ENCODE results near the gene OR2T4.

The OR2T4 gene

GRCh38 chr1:248402748-248403147, 41.3 kb downstream of the OR2T4 start, which contains the start of gene OR2T1:
TSS of gene OR2T1 (plus strand) at chr1:248403048. CDS start at chr1:248406148, 3,100 bp downstream.
- no peak within 1 kb of the TSS for H3K4me3 ChIP-seq (ENCODE audit: low read depth, low read length)
- TF ChIP-seq, protein P1, sequence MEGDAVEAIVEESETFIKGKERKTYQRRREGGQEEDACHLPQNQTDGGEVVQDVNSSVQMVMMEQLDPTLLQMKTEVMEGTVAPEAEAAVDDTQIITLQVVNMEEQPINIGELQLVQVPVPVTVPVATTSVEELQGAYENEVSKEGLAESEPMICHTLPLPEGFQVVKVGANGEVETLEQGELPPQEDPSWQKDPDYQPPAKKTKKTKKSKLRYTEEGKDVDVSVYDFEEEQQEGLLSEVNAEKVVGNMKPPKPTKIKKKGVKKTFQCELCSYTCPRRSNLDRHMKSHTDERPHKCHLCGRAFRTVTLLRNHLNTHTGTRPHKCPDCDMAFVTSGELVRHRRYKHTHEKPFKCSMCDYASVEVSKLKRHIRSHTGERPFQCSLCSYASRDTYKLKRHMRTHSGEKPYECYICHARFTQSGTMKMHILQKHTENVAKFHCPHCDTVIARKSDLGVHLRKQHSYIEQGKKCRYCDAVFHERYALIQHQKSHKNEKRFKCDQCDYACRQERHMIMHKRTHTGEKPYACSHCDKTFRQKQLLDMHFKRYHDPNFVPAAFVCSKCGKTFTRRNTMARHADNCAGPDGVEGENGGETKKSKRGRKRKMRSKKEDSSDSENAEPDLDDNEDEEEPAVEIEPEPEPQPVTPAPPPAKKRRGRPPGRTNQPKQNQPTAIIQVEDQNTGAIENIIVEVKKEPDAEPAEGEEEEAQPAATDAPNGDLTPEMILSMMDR (IDR thresholded peaks at IDR 0.05; ENCODE audit: borderline replicate concordance, insufficient read depth, low read depth, low read length) = no peak

GRCh38 chr1:248404024-248404423, 42.6 kb downstream of the OR2T4 start:
- TF ChIP-seq, protein P1 (IDR thresholded peaks at IDR 0.05; ENCODE audit: borderline replicate concordance, insufficient read depth, low read depth, low read length) = peak; percentile 19; the same call in 1 of the 2 replicates
- H3K4me3 ChIP-seq (ENCODE audit: low read depth, low read length) = no peak overlapping the region

GRCh38 chr1:248406721-248407692, 45.5 kb downstream of the OR2T4 start:
- H3K4me3 ChIP-seq (ENCODE audit: low read depth, low read length) = no peak overlapping the region
- TF ChIP-seq, protein P1 (IDR thresholded peaks at IDR 0.05; ENCODE audit: borderline replicate concordance, insufficient read depth, low read depth, low read length) = no peak
